ENCODE measurements around the gene DNAJB4.
"Not testable (repeated sequence)": the region's sequence is repeated elsewhere in the genome, so short reads cannot be mapped to it uniquely, and the experiment has no call there.

Gene DNAJB4

GRCh38 chr1:78004719-78005447 is at the start of gene DNAJB4:
Gene DNAJB4, plus strand, starts transcription at chr1:78004939. Its CDS starts 172 bp downstream, at chr1:78005111.
- DNase-seq = peak in 49 of 58 donors; percentile 5 to 94 (median 51)

DNA sequence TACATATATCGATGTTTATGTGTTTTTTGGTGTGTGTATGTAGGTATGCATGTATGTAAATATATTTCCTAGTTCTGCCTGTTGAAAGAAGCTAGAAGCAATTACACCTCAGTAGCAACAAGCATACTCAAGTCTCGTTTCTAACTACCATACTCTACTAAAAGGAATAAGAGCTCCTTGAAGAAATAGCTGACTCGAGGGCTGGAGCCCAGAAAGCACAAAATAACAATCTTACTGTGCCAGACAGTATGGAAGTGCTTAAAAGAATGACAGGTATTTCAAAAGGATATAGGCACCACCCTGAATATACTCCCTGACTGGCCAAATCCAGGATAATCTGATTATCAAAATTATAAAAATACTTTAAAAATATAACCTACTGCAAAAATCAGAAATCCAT is 49.0 kb upstream of the DNAJB4 start:
- DNase-seq = no peak

- no peak for DNase-seq
Measured at GRCh38 chr1:77956464-77956863, 48.3 kb upstream of the DNAJB4 start.

DNA sequence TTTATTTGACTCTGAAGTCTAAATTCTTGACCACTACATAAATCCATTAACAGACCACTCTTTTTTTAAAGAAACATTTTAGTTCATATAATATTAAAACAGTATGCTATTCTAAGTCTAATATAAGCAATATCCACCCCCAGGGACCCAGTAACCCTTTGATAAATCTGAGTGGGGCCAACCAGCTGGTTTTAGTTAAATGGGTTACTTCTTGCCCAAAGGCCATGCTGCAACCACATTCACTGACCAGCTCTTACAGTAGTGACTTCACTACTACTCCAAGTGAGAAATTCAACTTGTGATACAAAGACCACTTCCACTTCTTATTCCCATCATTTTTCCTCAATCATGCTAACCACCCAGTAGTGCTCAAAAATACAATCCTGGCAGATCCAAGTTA is 46.3 kb upstream of the DNAJB4 start:
- DNase-seq = no peak

DNA sequence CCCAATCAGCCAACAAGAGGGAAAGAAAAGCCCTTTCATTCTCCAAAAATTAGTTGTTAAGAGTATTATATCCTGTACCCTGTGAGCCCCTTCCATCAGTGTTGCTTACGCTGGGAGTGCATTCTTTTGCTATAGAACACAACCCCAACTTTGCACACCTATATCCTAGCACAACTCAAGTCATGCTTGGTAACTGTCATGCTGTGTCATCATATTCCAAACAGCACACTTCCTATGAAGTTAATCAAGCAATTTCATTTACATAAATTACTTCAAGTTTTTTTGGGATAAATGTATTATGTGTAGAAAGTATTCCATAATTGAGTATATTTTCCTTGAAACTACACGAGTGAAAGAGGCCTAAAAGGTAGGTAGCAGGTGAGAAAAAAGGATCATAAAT is 45.9 kb upstream of the DNAJB4 start:
- DNase-seq = no peak

DNA sequence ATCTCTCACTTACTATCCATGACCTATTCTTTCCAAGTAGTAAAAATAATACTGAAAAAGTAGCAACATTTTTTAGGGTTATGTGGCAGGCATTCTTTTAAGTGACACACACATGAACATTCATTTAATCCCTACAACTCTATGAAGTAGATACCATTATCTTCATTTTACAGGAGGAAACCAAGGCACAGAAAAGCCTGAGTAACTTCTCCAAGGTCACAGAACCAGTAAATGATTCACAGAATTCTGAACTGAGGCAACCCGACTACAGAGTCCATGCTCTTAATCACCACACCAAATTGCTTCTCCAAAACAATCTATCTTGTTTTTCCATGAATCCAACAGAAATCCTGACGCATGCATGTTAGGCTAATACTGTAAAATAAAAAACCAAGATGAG is 43.3 kb upstream of the DNAJB4 start:
- no peak for DNase-seq

GRCh38 chr1:77966291-77966690 is 38.4 kb upstream of the DNAJB4 start:
- no peak for DNase-seq

- no peak for DNase-seq
Measured at GRCh38 chr1:77970192-77970591, 34.5 kb upstream of the DNAJB4 start.

GRCh38 chr1:77972080-77972479 is 32.7 kb upstream of the DNAJB4 start:
- no peak for DNase-seq

GRCh38 chr1:77975386-77975785 is 29.4 kb upstream of the DNAJB4 start:
- no peak for DNase-seq

GRCh38 chr1:77975907-77976306 is 28.8 kb upstream of the DNAJB4 start:
- DNase-seq = no peak

- DNase-seq = no peak
Measured at GRCh38 chr1:77976433-77977076, 28.2 kb upstream of the DNAJB4 start.

DNA sequence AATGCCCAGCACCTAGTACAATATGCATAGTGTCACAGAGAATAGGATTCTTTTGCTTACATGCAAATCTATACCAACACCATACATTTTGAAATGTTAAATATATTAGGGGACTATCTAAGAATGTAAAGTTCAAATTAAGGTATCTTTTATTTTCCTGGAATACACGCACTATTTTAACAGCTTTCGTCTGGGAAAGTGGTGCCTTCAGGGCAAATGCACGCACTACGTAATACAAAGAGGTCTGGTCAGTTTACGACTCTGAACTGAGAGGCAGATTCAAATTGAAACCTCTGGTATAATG is 26.8 kb upstream of the DNAJB4 start:
- no peak for DNase-seq

GRCh38 chr1:77978293-77978968 is 26.3 kb upstream of the DNAJB4 start:
- DNase-seq = peak in 49 of 58 donors; percentile 1 to 88 (median 38)

DNA sequence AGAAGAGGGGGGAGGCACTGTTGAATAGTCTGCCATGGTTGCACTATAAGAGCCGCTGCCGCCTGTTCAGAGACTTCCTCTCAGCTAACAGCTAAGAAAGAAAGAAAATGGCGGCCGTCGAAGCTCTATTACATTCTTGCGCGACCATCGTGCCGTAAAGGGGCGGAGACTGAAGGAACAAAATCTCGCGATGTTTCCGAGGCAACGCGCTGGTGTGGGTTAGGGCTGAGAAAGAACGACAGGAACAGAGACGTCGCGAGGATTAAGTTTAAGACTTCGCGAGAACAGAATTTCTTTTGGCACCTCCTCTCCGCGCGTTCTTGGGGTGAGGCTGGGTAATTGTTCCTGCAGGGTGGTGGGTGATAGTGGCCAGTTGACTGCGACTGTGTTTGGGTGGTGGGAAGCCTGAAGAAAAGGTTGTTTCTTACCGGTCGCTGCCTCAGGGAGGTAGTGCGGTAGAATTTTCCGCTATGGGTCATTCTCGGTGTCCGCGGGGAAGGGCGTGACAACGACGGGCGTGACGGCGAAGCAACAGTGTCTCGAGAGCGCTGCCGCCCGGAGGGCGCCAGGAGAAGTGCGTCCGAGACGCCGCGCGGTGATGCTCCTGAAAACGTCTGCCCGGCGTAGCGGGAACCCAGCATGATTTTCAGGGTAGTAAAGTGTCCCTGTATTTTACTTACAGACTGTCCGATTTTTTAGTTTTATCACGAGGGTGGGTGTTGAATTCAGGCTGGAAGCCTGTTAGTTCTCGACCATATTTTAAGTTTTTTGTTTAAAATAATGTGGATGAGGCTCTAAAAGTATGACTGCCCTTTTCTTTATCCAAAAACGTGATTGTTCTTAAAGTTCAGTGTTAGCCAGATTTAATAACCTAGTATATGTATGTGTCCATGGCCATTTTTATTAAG is 25.5 kb upstream of the DNAJB4 start, which contains the start of gene FUBP1:
TSS of gene FUBP1 (minus strand) at position 104 of the 908 bp plus-strand sequence. CDS start at position 36, 68 bp downstream.
- peak; percentile 71 to 97 (median 90) for DNase-seq

- not testable (repeated sequence) for DNase-seq
Measured at GRCh38 chr1:77983352-77983996, 21.3 kb upstream of the DNAJB4 start.

GRCh38 chr1:77983997-77984355 is 20.8 kb upstream of the DNAJB4 start:
- no peak for DNase-seq

DNA sequence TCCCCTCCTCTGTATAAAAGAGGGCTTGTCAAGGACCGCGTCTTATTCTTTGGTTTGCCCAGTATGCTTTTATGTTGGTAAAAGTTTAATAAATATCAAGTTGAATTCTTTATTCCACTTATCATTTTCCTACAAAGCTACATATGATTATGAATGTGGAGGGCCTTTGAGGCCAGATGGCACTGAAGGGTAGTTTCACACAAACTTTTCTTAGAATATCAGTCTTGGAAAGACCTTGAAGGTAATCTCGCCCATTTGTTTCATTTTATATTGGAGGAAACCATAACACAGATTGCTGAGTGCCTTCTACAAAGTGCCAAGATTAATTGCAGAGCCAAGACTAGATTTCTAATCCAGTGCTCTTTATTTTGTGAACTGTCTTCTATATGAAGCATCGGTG is 20.1 kb upstream of the DNAJB4 start:
- no peak for DNase-seq

- no peak for DNase-seq
Measured at GRCh38 chr1:77986810-77987209, 17.9 kb upstream of the DNAJB4 start.

- DNase-seq = no peak
Measured at GRCh38 chr1:77987919-77988318, 16.8 kb upstream of the DNAJB4 start.

DNA sequence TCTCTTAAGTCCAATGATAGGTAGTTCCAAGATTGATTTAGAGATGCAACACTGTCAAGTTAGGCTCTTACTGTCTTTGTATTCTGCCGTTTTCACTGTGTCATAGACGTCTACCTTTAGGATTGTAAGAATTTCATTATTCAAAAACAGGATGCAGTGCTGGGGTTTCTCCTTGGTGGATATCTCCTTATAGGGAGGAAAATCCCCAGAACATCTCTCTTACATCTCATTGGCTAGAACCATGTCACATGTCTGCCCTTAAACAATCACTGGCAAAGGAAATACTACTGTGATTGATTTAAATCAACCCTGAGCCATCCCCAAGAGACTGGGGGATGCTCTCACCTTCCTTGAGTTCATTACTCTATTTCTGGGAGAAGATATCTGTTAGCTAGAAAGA is 15.0 kb upstream of the DNAJB4 start:
- DNase-seq = no peak
